HepG2 (cell line): ENCODE results near the gene LZTS2. TPM values are rescaled to one million over a fixed set of nuclear protein-coding genes. Genes with fewer than 3 reads are reported as not detected.

Experiments used
- CBX1 ChIP-seq: IDR thresholded peaks from one replicate; pipeline ENCODE4 v1.6.1; 2016; ENCODE audit warnings: antibody characterized with exemption, low read depth
- CHD4 ChIP-seq: fragments of 200-600 bp; sonication (generic); IDR thresholded peaks from 2 replicates; pipeline ENCODE4 v1.7.0; 2017; ENCODE audit warnings: mild to moderate bottlenecking, low read length, borderline replicate concordance
- MXI1 ChIP-seq: IDR thresholded peaks from 3 replicates; pipeline ENCODE4 v1.6.1; 2012; ENCODE audit warnings: low read depth, low read length, inconsistent platforms, borderline replicate concordance
- NR2F1 ChIP-seq, 2 experiments: fragments of 450-650 bp in 1 of 2; formaldehyde crosslinking in 1 of 2; IDR thresholded peaks; 2 replicates each; pipeline versions ENCODE4 v1.5.0 to v1.6.1; 2016 to 2020; ENCODE audit warnings: mild to moderate bottlenecking in 1 of 2, missing compliant biosample characterization in 1 of 2, missing genetic modification reagents in 1 of 2, moderate library complexity in 1 of 2
- PHF20 ChIP-seq: sonication (generic); formaldehyde crosslinking; IDR thresholded peaks from 2 replicates; pipeline ENCODE4 v1.5.0; 2020; ENCODE audit warnings: mild to moderate bottlenecking, missing genetic modification reagents
- RORA ChIP-seq: sonication (generic); formaldehyde crosslinking; IDR thresholded peaks from 2 replicates; pipeline ENCODE4 v1.5.0; 2020; ENCODE audit warnings: mild to moderate bottlenecking, missing genetic modification reagents, moderate library complexity
- RXRB ChIP-seq: IDR thresholded peaks from 2 replicates; pipeline ENCODE4 v1.6.1; 2016; ENCODE audit warnings: borderline replicate concordance, missing genetic modification reagents, missing compliant biosample characterization
- ZC3H13 ChIP-seq: sonication (generic); formaldehyde crosslinking; IDR thresholded peaks from 2 replicates; pipeline ENCODE4 v1.8.1; 2023; ENCODE audit warnings: mild to moderate bottlenecking, missing genetic modification reagents, moderate library complexity
- ZNF260 ChIP-seq: sonication (generic); formaldehyde crosslinking; IDR thresholded peaks from 2 replicates; pipeline ENCODE4 v1.4.0; 2020; ENCODE audit warnings: missing genetic modification reagents, low read depth, mild to moderate bottlenecking, borderline replicate concordance
- ZNF382 ChIP-seq: sonication (generic); formaldehyde crosslinking; IDR thresholded peaks from 2 replicates; pipeline ENCODE4 v1.5.0; 2020; ENCODE audit warnings: missing genetic modification reagents, mild to moderate bottlenecking, borderline replicate concordance
- ZNF562 ChIP-seq: sonication (generic); formaldehyde crosslinking; IDR thresholded peaks from 2 replicates; pipeline ENCODE4 v1.8.0; 2022; ENCODE audit warnings: missing genetic modification reagents, borderline replicate concordance
- ZNF749 ChIP-seq: sonication (generic); formaldehyde crosslinking; IDR thresholded peaks from 2 replicates; pipeline ENCODE4 v1.8.0; 2022; ENCODE audit warnings: mild to moderate bottlenecking, missing genetic modification reagents, moderate library complexity, borderline replicate concordance
- ZNF75D ChIP-seq: sonication (generic); formaldehyde crosslinking; IDR thresholded peaks from 2 replicates; pipeline ENCODE4 v1.8.1; 2023; ENCODE audit warnings: missing genetic modification reagents, mild to moderate bottlenecking, borderline replicate concordance
- ZNF773 ChIP-seq: sonication (generic); formaldehyde crosslinking; IDR thresholded peaks from 2 replicates; pipeline ENCODE4 v1.4.0; 2020; ENCODE audit warnings: missing genetic modification reagents, borderline replicate concordance
- ZSCAN20 ChIP-seq: sonication (generic); formaldehyde crosslinking; IDR thresholded peaks from 2 replicates; pipeline ENCODE4 v1.4.0; 2020; ENCODE audit warnings: missing genetic modification reagents, mild to moderate bottlenecking, borderline replicate concordance
- ZSCAN22 ChIP-seq: sonication (generic); formaldehyde crosslinking; IDR thresholded peaks from 2 replicates; pipeline ENCODE4 v1.4.0; 2020; ENCODE audit warnings: mild to moderate bottlenecking, missing genetic modification reagents
- ZSCAN25 ChIP-seq: sonication (generic); formaldehyde crosslinking; IDR thresholded peaks from 2 replicates; pipeline ENCODE4 v1.8.0; 2022; ENCODE audit warnings: mild to moderate bottlenecking, missing genetic modification reagents
- ZSCAN9 ChIP-seq: IDR thresholded peaks from 2 replicates; pipeline ENCODE4 v1.6.1; 2016; ENCODE audit warnings: borderline replicate concordance
- polyA plus RNA-seq, 8 experiments: library from polyadenylated mRNA; depleted of rRNA in 3 of 8; stranded (reverse) in 7 of 8; unstranded in 1 of 8; fragments of >200 nt; fragmentation: Illumina TruSeq in 4 of 8; extraction: Trizol in 4 of 8; gene quantifications; 2 replicates each; pipeline versions ENCODE4 v1.2.1 to v1.2.3, GENCODE V29; 2011 to 2016; ENCODE audit warnings: low read depth in 4 of 8, missing spikeins in 1 of 8, mixed read lengths in 1 of 8; ENCODE audit not compliant: insufficient read depth in 1 of 8
- total RNA-seq, 5 experiments: library from RNA; depleted of rRNA; stranded (reverse); fragments of >200 nt; fragmentation: Illumina TruSeq; extraction: Trizol; gene quantifications; 2 replicates each; pipeline ENCODE4 v1.2.3, GENCODE V29; 2016; ENCODE audit warnings: low read depth in 1 of 5
- TF ChIP-seq, protein P1 (sequence below): sonication (generic); formaldehyde crosslinking; IDR thresholded peaks from 2 replicates; pipeline ENCODE4 v1.4.0; 2020; ENCODE audit warnings: mild to moderate bottlenecking, missing genetic modification reagents
- TF ChIP-seq, protein P2 (sequence below): IDR thresholded peaks from 2 replicates; pipeline ENCODE4 v1.6.1; 2016

Gene LZTS2
- total and polyA plus RNA-seq, 2 of the 13 experiments (the other 11 are each of a cell fraction or from before 2014, with no cell fraction given): 43.6 to 65.6 TPM

DNA sequence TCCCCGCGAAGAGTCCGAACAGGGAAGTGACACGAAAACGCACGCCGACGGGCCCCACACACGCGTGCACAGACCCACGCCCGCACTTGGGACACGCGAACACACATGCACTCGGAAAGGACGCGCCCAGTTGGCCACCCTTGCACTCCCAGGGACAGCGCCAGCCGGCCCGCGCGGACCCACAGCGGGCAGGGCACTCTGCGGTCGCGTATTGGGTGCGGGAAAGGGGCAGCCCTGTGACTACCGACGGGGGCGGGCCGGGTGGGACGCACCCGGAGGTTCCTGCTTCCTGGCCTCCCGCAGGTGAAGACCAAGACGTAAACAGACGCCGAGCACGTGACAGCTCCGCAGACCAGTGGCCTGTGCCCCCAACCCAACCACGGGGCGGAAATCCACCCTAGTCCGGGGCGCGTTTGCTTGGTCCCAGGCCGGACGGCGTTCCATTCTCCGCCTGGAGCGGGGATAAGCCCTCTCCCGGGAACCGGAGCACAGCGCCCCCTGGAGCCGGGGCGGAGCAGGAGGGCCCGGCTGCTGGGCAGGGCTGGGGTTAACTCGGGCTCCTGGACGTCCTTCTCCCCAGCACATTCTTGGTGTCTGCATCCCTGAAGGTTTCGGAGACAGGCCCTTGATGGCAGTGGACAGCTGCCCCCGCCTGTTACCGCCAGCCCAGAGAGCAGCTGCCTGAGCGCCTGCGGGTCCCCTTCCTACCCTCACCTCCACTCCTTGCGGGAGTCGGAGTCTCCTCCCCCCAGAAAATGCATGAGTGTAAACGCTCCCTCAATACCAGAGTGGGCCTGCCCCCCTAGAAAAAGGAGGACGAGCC is 2.0 kb upstream of the LZTS2 start (continued):
- TF ChIP-seq, protein P1, sequence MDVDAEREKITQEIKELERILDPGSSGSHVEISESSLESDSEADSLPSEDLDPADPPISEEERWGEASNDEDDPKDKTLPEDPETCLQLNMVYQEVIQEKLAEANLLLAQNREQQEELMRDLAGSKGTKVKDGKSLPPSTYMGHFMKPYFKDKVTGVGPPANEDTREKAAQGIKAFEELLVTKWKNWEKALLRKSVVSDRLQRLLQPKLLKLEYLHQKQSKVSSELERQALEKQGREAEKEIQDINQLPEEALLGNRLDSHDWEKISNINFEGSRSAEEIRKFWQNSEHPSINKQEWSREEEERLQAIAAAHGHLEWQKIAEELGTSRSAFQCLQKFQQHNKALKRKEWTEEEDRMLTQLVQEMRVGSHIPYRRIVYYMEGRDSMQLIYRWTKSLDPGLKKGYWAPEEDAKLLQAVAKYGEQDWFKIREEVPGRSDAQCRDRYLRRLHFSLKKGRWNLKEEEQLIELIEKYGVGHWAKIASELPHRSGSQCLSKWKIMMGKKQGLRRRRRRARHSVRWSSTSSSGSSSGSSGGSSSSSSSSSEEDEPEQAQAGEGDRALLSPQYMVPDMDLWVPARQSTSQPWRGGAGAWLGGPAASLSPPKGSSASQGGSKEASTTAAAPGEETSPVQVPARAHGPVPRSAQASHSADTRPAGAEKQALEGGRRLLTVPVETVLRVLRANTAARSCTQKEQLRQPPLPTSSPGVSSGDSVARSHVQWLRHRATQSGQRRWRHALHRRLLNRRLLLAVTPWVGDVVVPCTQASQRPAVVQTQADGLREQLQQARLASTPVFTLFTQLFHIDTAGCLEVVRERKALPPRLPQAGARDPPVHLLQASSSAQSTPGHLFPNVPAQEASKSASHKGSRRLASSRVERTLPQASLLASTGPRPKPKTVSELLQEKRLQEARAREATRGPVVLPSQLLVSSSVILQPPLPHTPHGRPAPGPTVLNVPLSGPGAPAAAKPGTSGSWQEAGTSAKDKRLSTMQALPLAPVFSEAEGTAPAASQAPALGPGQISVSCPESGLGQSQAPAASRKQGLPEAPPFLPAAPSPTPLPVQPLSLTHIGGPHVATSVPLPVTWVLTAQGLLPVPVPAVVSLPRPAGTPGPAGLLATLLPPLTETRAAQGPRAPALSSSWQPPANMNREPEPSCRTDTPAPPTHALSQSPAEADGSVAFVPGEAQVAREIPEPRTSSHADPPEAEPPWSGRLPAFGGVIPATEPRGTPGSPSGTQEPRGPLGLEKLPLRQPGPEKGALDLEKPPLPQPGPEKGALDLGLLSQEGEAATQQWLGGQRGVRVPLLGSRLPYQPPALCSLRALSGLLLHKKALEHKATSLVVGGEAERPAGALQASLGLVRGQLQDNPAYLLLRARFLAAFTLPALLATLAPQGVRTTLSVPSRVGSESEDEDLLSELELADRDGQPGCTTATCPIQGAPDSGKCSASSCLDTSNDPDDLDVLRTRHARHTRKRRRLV (CRISPR knock-in tag): 0 out of 2 replicates have a peak, but pooled peaks have one; percentile 25
- TF ChIP-seq PHF20 (CRISPR knock-in tag): peak; percentile 44
- TF ChIP-seq ZNF749 (CRISPR knock-in tag): no peak
- TF ChIP-seq NR2F1 (CRISPR knock-in tag; IDR thresholded peaks at IDR 0.05): no peak
- no peak for TF ChIP-seq ZNF260 (CRISPR knock-in tag)
- TF ChIP-seq ZSCAN22 (CRISPR knock-in tag): no peak
- TF ChIP-seq ZNF773 (CRISPR knock-in tag): no peak; the same call in 1 of the 2 replicates
- no peak for TF ChIP-seq ZNF382 (CRISPR knock-in tag)
- no peak for TF ChIP-seq ZNF75D (CRISPR knock-in tag)
- TF ChIP-seq CHD4: no peak
- no peak for TF ChIP-seq RORA
- TF ChIP-seq ZSCAN20: no peak
- peak; percentile 42; the same call in 1 of the 2 replicates for TF ChIP-seq RXRB (CRISPR knock-in tag)
- no peak for TF ChIP-seq CBX1
- TF ChIP-seq ZSCAN9 (CRISPR knock-in tag): no peak
- peak; percentile 33; the same call in 1 of the 3 replicates for TF ChIP-seq MXI1
- TF ChIP-seq, protein P2, sequence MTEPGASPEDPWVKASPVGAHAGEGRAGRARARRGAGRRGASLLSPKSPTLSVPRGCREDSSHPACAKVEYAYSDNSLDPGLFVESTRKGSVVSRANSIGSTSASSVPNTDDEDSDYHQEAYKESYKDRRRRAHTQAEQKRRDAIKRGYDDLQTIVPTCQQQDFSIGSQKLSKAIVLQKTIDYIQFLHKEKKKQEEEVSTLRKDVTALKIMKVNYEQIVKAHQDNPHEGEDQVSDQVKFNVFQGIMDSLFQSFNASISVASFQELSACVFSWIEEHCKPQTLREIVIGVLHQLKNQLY: no peak
- TF ChIP-seq ZNF562 (CRISPR knock-in tag): no peak
- peak; percentile 15; the same call in 1 of the 2 replicates for TF ChIP-seq ZSCAN25 (CRISPR knock-in tag)
- TF ChIP-seq ZC3H13 (CRISPR knock-in tag): 0 out of 2 replicates have a peak, but pooled peaks have one; percentile 3
